Retinal pigment epithelial cell (primary cell): Measurements from ENCODE around the gene TMPRSS3.

ENCODE experiments used
- DNase-seq: peaks from one replicate; pipeline ENCODE4 v3.0.0-alpha.2; 2010; ENCODE audit warnings: low read depth
- H3K4me3 ChIP-seq: 2 replicates; pipeline ENCODE4 v1.5.1; 2011; ENCODE audit warnings: mild to moderate bottlenecking, low read length, control low read depth, moderate library complexity
- CTCF ChIP-seq: conservative IDR thresholded peaks from 2 replicates; pipeline ENCODE4 v1.5.1; 2011; ENCODE audit warnings: low read depth, low read length, control low read depth, inconsistent platforms

Gene TMPRSS3

GRCh38 chr21:42390193-42390592 lies 5.7 kb downstream of the TMPRSS3 start:
- DNase-seq: no peak
- no peak overlapping the region for H3K4me3 ChIP-seq
- TF ChIP-seq CTCF: no peak

GRCh38 chr21:42389449-42389835 lies 6.4 kb downstream of the TMPRSS3 start:
- no peak overlapping the region for H3K4me3 ChIP-seq
- DNase-seq: no peak
- no peak for TF ChIP-seq CTCF

- no peak for TF ChIP-seq CTCF
- no peak for DNase-seq
- no peak overlapping the region for H3K4me3 ChIP-seq
Measured at GRCh38 chr21:42388740-42389448, 7.0 kb downstream of the TMPRSS3 start.

- no peak overlapping the region for H3K4me3 ChIP-seq
- TF ChIP-seq CTCF: no peak
- DNase-seq: no peak
Measured at GRCh38 chr21:42387843-42388340, 8.0 kb downstream of the TMPRSS3 start.

GRCh38 chr21:42387164-42387563 lies 8.7 kb downstream of the TMPRSS3 start:
- no peak for DNase-seq
- no peak overlapping the region for H3K4me3 ChIP-seq
- TF ChIP-seq CTCF: no peak

GRCh38 chr21:42386034-42386591 lies 9.7 kb downstream of the TMPRSS3 start:
- DNase-seq: no peak
- TF ChIP-seq CTCF: no peak
- H3K4me3 ChIP-seq: no peak overlapping the region

- no peak overlapping the region for H3K4me3 ChIP-seq
- DNase-seq: no peak
- no peak for TF ChIP-seq CTCF
Measured at GRCh38 chr21:42385619-42386018, 10.2 kb downstream of the TMPRSS3 start.
